Activated CD8-positive, alpha-beta T cell treated with anti-CD3 and anti-CD28 coated beads, Interleukin-2, amount 10 ng/mL, durations not matched to agents 7 days and 5 days (primary cell): ENCODE results near the gene PHF8. TPM values are rescaled to one million over a fixed set of nuclear protein-coding genes. Genes with fewer than 3 reads are reported as not detected.

Experiments used
- ATAC-seq: fragments of 150-1000 bp; cut with Tn5 transposase; one replicate; pipeline ENCODE4 v1.10.0; 2021; ENCODE audit warnings: moderate library complexity
- CTCF ChIA-PET: fragments of 350-600 bp; sonication (Branson Sonifier 250); formaldehyde crosslinking; loops from one replicate; lab custom pipeline; 2021; ENCODE audit warnings: antibody characterized with exemption; lab: Charles Lee
- POLR2A ChIA-PET: fragments of 350-600 bp; sonication (Branson Sonifier 250); formaldehyde crosslinking; loops from one replicate; lab custom pipeline; 2021; ENCODE audit warnings: antibody characterized with exemption; lab: Charles Lee
- DNase-seq: peaks from one replicate; pipeline ENCODE4 v3.0.0-alpha.2; 2020
- H3K27ac Mint-ChIP-seq: one replicate; pipeline ENCODE4 v1.8.0; 2021; ENCODE audit warnings: mild to moderate bottlenecking, mixed read lengths
- H3K27me3 Mint-ChIP-seq: one replicate; pipeline ENCODE4 v1.8.0; 2021; ENCODE audit warnings: low read depth, mixed read lengths
- H3K36me3 Mint-ChIP-seq: one replicate; pipeline ENCODE4 v1.8.0; 2021; ENCODE audit warnings: low read depth, mixed read lengths
- H3K4me1 Mint-ChIP-seq: one replicate; pipeline ENCODE4 v1.8.0; 2021; ENCODE audit warnings: low read depth, mixed read lengths
- H3K4me3 Mint-ChIP-seq: one replicate; pipeline ENCODE4 v1.8.0; 2021; ENCODE audit warnings: mild to moderate bottlenecking, mixed read lengths
- H3K9me3 Mint-ChIP-seq: one replicate; pipeline ENCODE4 v1.8.0; 2022; ENCODE audit warnings: mixed read lengths; ENCODE audit not compliant: insufficient read depth
- total RNA-seq, 2 experiments: library from RNA; stranded (reverse); gene quantifications; one replicate each; pipeline ENCODE4 v1.2.3, GENCODE V29; 2021

PHF8 gene
- 10 to 100 TPM; 37.4 to 38.8 TPM for total RNA-seq

GRCh38 chrX:54044126-54044876, at the start of gene PHF8:
Gene PHF8, minus strand, starts transcription at chrX:54044473. Its CDS starts 1,745 bp downstream, at chrX:54042728.
- peak; percentile 94 for DNase-seq
- Mint-ChIP-seq H3K9me3 (no peaks in the 10 kb centered on the region), H3K27me3 (no peaks in the 10 kb centered on the region), H3K36me3 (peaks cover 11% of the 10 kb centered on the region), H3K27ac (peak within 1 kb of the TSS; percentile 97), H3K4me1 (peaks cover 18% of the 10 kb centered on the region), H3K4me3 (peak within 1 kb of the TSS; percentile 95)
- CTCF ChIA-PET, result interaction anchor here (0.7 to 2.4 kb wide), 5 partner anchors 13 to 727 kb away, joined by 3 to 11 read pairs (median 3); partner anchors contain the start of gene FAM120C
- POLR2A ChIA-PET, result interaction anchor here (0.6 to 4.0 kb wide), 10 partner anchors 19 to 956 kb away, joined by 3 to 27 read pairs (median 3); partner anchors contain the start of genes APEX2, FAM120C, HUWE1 and TSR2
- peak; percentile 90 for ATAC-seq

- Mint-ChIP-seq H3K36me3 (no peaks in the 10 kb centered on the region), H3K4me3 (no peak overlapping the region), H3K27me3 (no peaks in the 10 kb centered on the region), H3K4me1 (no peaks in the 10 kb centered on the region), H3K9me3 (no peaks in the 10 kb centered on the region), H3K27ac (no peak overlapping the region)
- ATAC-seq (no peak), DNase-seq (no peak)
- CTCF ChIA-PET, result no interaction called here
- POLR2A ChIA-PET, result no interaction called here
Observed at GRCh38 chrX:54093571-54093970, 49.3 kb upstream of the PHF8 start.

GRCh38 chrX:54093159-54093558, 48.9 kb upstream of the PHF8 start:
- no peak overlapping the region for H3K4me3 Mint-ChIP-seq
- ChIA-PET CTCF (no interaction called here), POLR2A (no interaction called here)
- DNase-seq (no peak), ATAC-seq (no peak)
- H3K9me3 Mint-ChIP-seq, result no peaks in the 10 kb centered on the region
- H3K27me3 Mint-ChIP-seq, result no peaks in the 10 kb centered on the region
- H3K27ac Mint-ChIP-seq, result no peak overlapping the region
- H3K36me3 Mint-ChIP-seq, result no peaks in the 10 kb centered on the region
- no peaks in the 10 kb centered on the region for H3K4me1 Mint-ChIP-seq

GRCh38 chrX:54090880-54091279, 46.6 kb upstream of the PHF8 start:
- H3K9me3 Mint-ChIP-seq, result no peaks in the 10 kb centered on the region
- ChIA-PET POLR2A (no interaction called here), CTCF (no interaction called here)
- H3K4me3 Mint-ChIP-seq, result no peak overlapping the region
- ATAC-seq (no peak), DNase-seq (no peak)
- H3K27me3 Mint-ChIP-seq, result no peaks in the 10 kb centered on the region
- no peak overlapping the region for H3K27ac Mint-ChIP-seq
- no peaks in the 10 kb centered on the region for H3K36me3 Mint-ChIP-seq
- H3K4me1 Mint-ChIP-seq, result no peaks in the 10 kb centered on the region

- DNase-seq (no peak), ATAC-seq (no peak)
- Mint-ChIP-seq H3K4me1 (no peaks in the 10 kb centered on the region), H3K4me3 (no peak overlapping the region), H3K9me3 (no peaks in the 10 kb centered on the region), H3K27ac (no peak overlapping the region), H3K36me3 (no peaks in the 10 kb centered on the region), H3K27me3 (no peaks in the 10 kb centered on the region)
- ChIA-PET CTCF (no interaction called here), POLR2A (no interaction called here)
Observed at GRCh38 chrX:54089191-54089590, 44.9 kb upstream of the PHF8 start.

- ChIA-PET CTCF (no interaction called here), POLR2A (interaction anchor here (0.7 kb wide), 1 partner anchor 1149 kb away, joined by 3 read pairs; no protein-coding TSS in a partner anchor)
Observed at GRCh38 chrX:54087661-54088060, 43.4 kb upstream of the PHF8 start.

GRCh38 chrX:54085666-54086065, 41.4 kb upstream of the PHF8 start:
- CTCF ChIA-PET, result no interaction called here
- Mint-ChIP-seq H3K4me3 (no peak overlapping the region), H3K9me3 (no peaks in the 10 kb centered on the region), H3K36me3 (no peaks in the 10 kb centered on the region), H3K27me3 (no peaks in the 10 kb centered on the region), H3K4me1 (no peaks in the 10 kb centered on the region), H3K27ac (no peak overlapping the region)
- no peak for ATAC-seq
- no peak for DNase-seq
- POLR2A ChIA-PET, result no interaction called here

More at GRCh38 chrX:54087661-54088060, 43.4 kb upstream of the PHF8 start:
- DNase-seq (no peak), ATAC-seq (no peak)
- Mint-ChIP-seq H3K4me1 (no peaks in the 10 kb centered on the region), H3K9me3 (no peaks in the 10 kb centered on the region), H3K27me3 (no peaks in the 10 kb centered on the region), H3K36me3 (no peaks in the 10 kb centered on the region), H3K4me3 (no peak overlapping the region), H3K27ac (no peak overlapping the region)

- H3K4me1 Mint-ChIP-seq, result no peaks in the 10 kb centered on the region
- ChIA-PET CTCF (no interaction called here), POLR2A (no interaction called here)
- DNase-seq (no peak), ATAC-seq (no peak)
- H3K36me3 Mint-ChIP-seq, result no peaks in the 10 kb centered on the region
- no peaks in the 10 kb centered on the region for H3K9me3 Mint-ChIP-seq
- H3K27ac Mint-ChIP-seq, result no peak overlapping the region
- H3K27me3 Mint-ChIP-seq, result no peaks in the 10 kb centered on the region
- no peak overlapping the region for H3K4me3 Mint-ChIP-seq
Observed at GRCh38 chrX:54076903-54077302, 32.6 kb upstream of the PHF8 start.

GRCh38 chrX:54074826-54075225, 30.6 kb upstream of the PHF8 start:
- Mint-ChIP-seq H3K9me3 (no peaks in the 10 kb centered on the region), H3K27ac (no peak overlapping the region), H3K4me1 (no peaks in the 10 kb centered on the region), H3K27me3 (no peaks in the 10 kb centered on the region), H3K4me3 (no peak overlapping the region), H3K36me3 (no peaks in the 10 kb centered on the region)
- POLR2A ChIA-PET, result no interaction called here
- ATAC-seq (no peak), DNase-seq (no peak)
- CTCF ChIA-PET, result no interaction called here

GRCh38 chrX:54067766-54068165, 23.5 kb upstream of the PHF8 start:
- H3K4me1 Mint-ChIP-seq, result no peaks in the 10 kb centered on the region

GRCh38 chrX:54066841-54067240, 22.6 kb upstream of the PHF8 start:
- DNase-seq (no peak), ATAC-seq (no peak)
- no peaks in the 10 kb centered on the region for H3K4me1 Mint-ChIP-seq
- no peak overlapping the region for H3K4me3 Mint-ChIP-seq
- POLR2A ChIA-PET, result interaction anchor here (0.6 kb wide), 1 partner anchor 337 kb away, joined by 3 read pairs; no protein-coding TSS in a partner anchor
- CTCF ChIA-PET, result no interaction called here
- no peaks in the 10 kb centered on the region for H3K9me3 Mint-ChIP-seq
- no peaks in the 10 kb centered on the region for H3K27me3 Mint-ChIP-seq
- no peaks in the 10 kb centered on the region for H3K36me3 Mint-ChIP-seq
- no peak overlapping the region for H3K27ac Mint-ChIP-seq

More at GRCh38 chrX:54067766-54068165, 23.5 kb upstream of the PHF8 start:
- Mint-ChIP-seq H3K9me3 (no peaks in the 10 kb centered on the region), H3K36me3 (no peaks in the 10 kb centered on the region), H3K27ac (no peak overlapping the region), H3K4me3 (no peak overlapping the region), H3K27me3 (no peaks in the 10 kb centered on the region)
- ChIA-PET POLR2A (interaction anchor here (0.6 kb wide), 1 partner anchor 338 kb away, joined by 3 read pairs; no protein-coding TSS in a partner anchor), CTCF (no interaction called here)
- ATAC-seq (no peak), DNase-seq (no peak)

- H3K4me3 Mint-ChIP-seq, result no peak overlapping the region
- ATAC-seq (no peak), DNase-seq (no peak)
- no peaks in the 10 kb centered on the region for H3K4me1 Mint-ChIP-seq
- no peaks in the 10 kb centered on the region for H3K36me3 Mint-ChIP-seq
- CTCF ChIA-PET, result no interaction called here
- H3K27me3 Mint-ChIP-seq, result no peaks in the 10 kb centered on the region
- H3K9me3 Mint-ChIP-seq, result no peaks in the 10 kb centered on the region
- POLR2A ChIA-PET, result no interaction called here
- no peak overlapping the region for H3K27ac Mint-ChIP-seq
Observed at GRCh38 chrX:54064564-54064963, 20.3 kb upstream of the PHF8 start.
